GOT3 (cell line): ENCODE data around the gene SEMA3B.
"Not testable (repeated sequence)": the region's sequence is repeated elsewhere in the genome, so short reads cannot be mapped to it uniquely, and the experiment has no call there.

Experiments
- DNase-seq: peaks from one replicate; lab custom pipeline; 2025; ENCODE audit warnings: mixed read lengths; lab: John Stamatoyannopoulos, UW

SEMA3B gene

GRCh38 chr3:50294089-50294488 is 25.1 kb downstream of the SEMA3B start:
- no peak for DNase-seq

DNA sequence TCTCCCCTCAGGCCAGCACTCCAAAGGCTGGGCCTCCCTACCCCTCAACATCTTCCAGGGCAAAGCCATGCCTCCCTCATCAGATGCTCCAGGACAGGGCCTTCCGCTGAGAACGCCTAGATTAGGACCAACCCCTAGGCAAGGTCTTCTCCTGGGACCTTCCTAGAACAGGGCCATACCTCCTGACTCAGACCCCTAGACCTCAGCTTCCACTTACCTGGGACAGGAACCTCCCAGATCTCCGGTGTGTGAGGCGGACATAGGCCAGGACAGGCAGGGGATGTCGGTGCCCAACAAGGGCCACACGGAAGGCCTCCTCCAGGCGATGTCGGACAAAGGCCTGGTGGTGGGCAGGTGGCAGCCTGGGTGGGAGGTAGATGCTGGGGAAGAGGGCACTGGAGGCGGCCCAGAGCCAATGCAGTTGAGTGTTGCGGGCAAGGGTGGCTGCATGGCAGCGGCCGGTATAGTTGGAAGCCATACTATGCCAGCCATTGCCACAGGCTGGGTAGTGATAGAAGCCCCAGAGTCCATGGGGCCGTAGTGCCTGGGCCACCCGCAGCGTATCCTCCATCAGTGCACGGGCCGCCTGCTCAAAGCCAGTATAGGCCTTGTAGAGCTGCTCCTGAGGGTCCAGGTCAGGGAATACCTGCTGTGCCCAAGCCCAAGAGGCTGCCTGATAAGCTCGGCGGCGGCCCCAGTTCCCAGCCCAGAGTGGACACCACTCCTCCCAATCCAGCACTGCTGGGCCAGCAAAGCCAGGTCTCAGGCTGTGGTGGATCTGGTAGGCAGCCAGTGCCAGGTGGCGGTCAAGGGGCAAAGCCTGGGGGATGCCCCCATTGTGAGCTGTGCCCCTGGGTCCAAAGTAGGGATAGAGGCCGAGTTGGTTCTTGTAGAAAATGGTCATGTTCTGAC is 25.8 kb downstream of the SEMA3B start:
- no peak for DNase-seq

- DNase-seq = no peak
These were observed 26.8 kb downstream of the SEMA3B start for GRCh38 chr3:50295553-50296431.

GRCh38 chr3:50296721-50297383 is 27.9 kb downstream of the SEMA3B start:
- DNase-seq = no peak

DNA sequence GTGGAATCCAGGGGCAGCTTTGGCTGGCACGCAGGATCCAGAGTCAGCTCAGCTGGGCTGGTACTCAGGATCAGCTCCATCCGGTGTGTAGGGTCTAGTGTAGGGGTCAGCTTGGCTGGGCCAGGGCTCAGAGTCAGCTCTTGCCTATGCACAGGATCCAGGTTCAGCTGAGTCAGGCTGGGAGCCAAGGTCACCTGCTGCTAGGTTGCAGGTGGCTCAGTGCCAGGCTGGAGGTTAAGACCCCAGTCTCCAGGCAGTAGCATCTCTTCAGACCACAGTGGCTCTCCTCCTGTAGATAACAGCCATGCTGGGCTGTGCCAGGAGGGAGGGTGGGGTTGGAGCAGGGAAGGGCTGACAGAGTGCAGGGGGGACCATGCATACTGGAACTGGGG is 28.4 kb downstream of the SEMA3B start:
- no peak for DNase-seq

GRCh38 chr3:50297896-50298725 is 29.2 kb downstream of the SEMA3B start:
- no peak for DNase-seq

GRCh38 chr3:50298836-50299637 is 30.1 kb downstream of the SEMA3B start, which contains the start of the genes HYAL3 and NAA80:
HYAL3 (minus strand) TSS chr3:50299405; CDS start chr3:50295602, 3,803 bp downstream.
NAA80 (minus strand) TSS chr3:50299405; CDS start chr3:50297463, 1,942 bp downstream.
- peak; percentile 98 for DNase-seq

DNA sequence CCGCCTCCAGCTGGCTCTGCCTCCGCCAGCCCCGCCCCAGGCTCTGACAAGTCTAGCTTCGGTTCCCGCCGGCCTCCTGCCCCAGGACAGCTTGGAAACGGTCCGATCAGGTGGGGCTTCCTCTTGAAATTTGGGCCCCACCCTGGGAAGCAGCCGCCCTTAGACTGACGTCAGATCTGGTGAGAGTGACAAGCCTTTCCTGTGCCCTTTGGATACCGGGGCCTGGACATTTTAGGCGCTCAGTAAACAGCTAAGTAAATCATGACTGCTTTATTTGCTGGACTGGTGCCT is 30.6 kb downstream of the SEMA3B start:
- no peak for DNase-seq

DNA sequence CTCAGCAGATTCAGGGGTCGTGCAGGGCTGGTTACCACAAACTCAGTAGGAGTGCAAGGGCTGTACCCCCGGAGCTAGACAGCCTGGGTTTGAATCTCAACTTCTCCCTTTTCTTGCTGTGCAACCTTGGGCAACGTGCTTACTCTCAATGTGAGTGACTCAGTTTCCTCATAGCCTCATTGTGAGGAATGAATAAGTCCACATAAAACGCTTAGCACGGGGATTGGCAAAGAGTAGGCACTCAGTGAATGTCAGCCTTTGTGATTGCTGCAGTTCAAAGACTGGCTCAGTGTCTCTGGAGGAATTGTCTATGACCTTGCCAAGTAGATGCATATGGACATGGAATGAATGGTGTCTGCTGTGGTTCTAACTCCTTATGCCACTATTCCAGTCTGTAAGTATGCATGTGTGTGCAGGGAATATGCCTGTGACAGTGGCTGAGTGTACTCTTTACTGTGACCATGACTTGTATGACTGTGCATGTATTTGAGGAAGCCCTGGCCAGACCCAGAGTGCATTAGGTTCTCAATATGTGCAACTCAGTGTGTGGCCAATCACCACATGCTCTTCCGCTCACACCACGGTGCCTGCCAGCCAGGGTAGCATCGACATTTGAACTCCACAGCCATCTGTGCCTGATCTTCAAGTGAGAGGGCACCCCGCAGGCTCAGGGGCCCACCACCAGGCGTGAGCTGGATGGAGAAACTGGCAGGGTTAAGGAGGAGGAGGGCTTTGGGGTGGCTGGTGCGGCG is 31.2 kb downstream of the SEMA3B start:
- DNase-seq = no peak

DNA sequence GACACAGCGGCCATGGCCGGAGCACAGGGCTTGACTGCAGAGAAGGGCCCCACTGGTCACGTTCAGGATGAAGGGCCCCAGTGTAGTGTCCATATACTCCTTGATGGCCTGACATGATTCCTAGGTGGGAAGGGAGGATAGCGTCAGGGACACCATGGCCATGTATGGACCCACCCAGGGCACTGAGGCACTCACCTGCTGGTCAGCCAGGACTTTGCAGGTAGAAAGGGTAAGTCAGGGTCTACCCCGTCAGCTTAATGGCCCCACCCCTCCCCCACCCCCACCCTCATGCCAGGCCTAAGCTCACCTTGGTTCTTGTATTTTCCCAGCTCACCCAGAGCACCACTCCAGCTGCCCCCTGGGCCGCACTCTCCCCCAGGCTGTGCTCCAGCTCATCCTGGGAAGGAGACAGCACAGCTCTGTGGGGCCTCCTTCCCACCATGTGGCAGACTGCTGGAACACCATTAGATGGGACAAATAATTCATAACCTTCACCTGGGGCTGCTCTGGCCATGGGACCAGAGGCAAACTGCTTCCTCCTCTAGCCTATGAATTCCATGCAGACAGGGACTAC is 31.8 kb downstream of the SEMA3B start:
- DNase-seq = no peak

- DNase-seq = no peak
These were observed 33.4 kb downstream of the SEMA3B start for GRCh38 chr3:50302095-50303012.

- no peak for DNase-seq
These were observed 34.3 kb downstream of the SEMA3B start, which contains the start of gene HYAL1 for GRCh38 chr3:50303013-50303815. HYAL1 (minus strand) TSS chr3:50303574; CDS start chr3:50302956, 618 bp downstream.

GRCh38 chr3:50304601-50305000 is 35.7 kb downstream of the SEMA3B start:
- DNase-seq = no peak

- DNase-seq = not testable (repeated sequence)
These were observed 43.1 kb downstream of the SEMA3B start for GRCh38 chr3:50312041-50312440.

- DNase-seq = no peak
These were observed 45.4 kb downstream of the SEMA3B start for GRCh38 chr3:50314342-50314741.

- no peak for DNase-seq
These were observed 45.9 kb downstream of the SEMA3B start for GRCh38 chr3:50314816-50315215.

- DNase-seq = no peak
These were observed 47.8 kb downstream of the SEMA3B start for GRCh38 chr3:50316657-50317242.
